ENCODE results near the gene LRRC38.

LRRC38 gene

GRCh38 chr1:13541435-13542215, 27.8 kb upstream of the LRRC38 start:
- Mint-ChIP-seq H3K27me3 (ENCODE audit: low read depth) (peaks cover 29% of the 10 kb centered on the region), H3K4me1 (peaks cover 12% of the 10 kb centered on the region), H3K9me3 (no peaks in the 10 kb centered on the region), H3K36me3 (ENCODE audit: low read depth) (no peaks in the 10 kb centered on the region), H3K4me3 (no peak overlapping the region), H3K27ac (no peak overlapping the region)
- no peak for TF ChIP-seq CTCF (IDR thresholded peaks at IDR 0.05; ENCODE audit: unreplicated experiment in 3 of 3)

- Mint-ChIP-seq H3K4me3 (no peak overlapping the region), H3K27ac (no peak overlapping the region), H3K36me3 (ENCODE audit: low read depth) (no peaks in the 10 kb centered on the region), H3K4me1 (peaks cover 12% of the 10 kb centered on the region), H3K27me3 (ENCODE audit: low read depth) (peaks cover 21% of the 10 kb centered on the region), H3K9me3 (no peaks in the 10 kb centered on the region)
- TF ChIP-seq CTCF (IDR thresholded peaks at IDR 0.05; ENCODE audit: unreplicated experiment in 3 of 3), result no peak
Observed at GRCh38 chr1:13540866-13541265, 27.1 kb upstream of the LRRC38 start.

GRCh38 chr1:13539683-13540082, 25.9 kb upstream of the LRRC38 start:
- Mint-ChIP-seq H3K9me3 (no peaks in the 10 kb centered on the region), H3K27ac (no peak overlapping the region), H3K4me3 (no peak overlapping the region), H3K27me3 (ENCODE audit: low read depth) (peaks cover 20% of the 10 kb centered on the region), H3K36me3 (ENCODE audit: low read depth) (no peaks in the 10 kb centered on the region), H3K4me1 (peaks cover 12% of the 10 kb centered on the region)
- no peak for TF ChIP-seq CTCF (IDR thresholded peaks at IDR 0.05; ENCODE audit: unreplicated experiment in 3 of 3)

- Mint-ChIP-seq H3K4me3 (no peak overlapping the region), H3K36me3 (ENCODE audit: low read depth) (no peaks in the 10 kb centered on the region), H3K27ac (no peak overlapping the region), H3K27me3 (ENCODE audit: low read depth) (peaks cover 11% of the 10 kb centered on the region), H3K9me3 (no peaks in the 10 kb centered on the region), H3K4me1 (peaks cover 5% of the 10 kb centered on the region)
- no peak for TF ChIP-seq CTCF (IDR thresholded peaks at IDR 0.05; ENCODE audit: unreplicated experiment in 3 of 3)
Observed at GRCh38 chr1:13538832-13539231, 25.0 kb upstream of the LRRC38 start.

GRCh38 chr1:13536571-13536970, 22.8 kb upstream of the LRRC38 start:
- Mint-ChIP-seq H3K9me3 (no peaks in the 10 kb centered on the region), H3K27me3 (ENCODE audit: low read depth) (peaks cover 7% of the 10 kb centered on the region), H3K4me3 (no peak overlapping the region), H3K4me1 (no peaks in the 10 kb centered on the region), H3K36me3 (ENCODE audit: low read depth) (no peaks in the 10 kb centered on the region), H3K27ac (no peak overlapping the region)
- TF ChIP-seq CTCF (IDR thresholded peaks at IDR 0.05; ENCODE audit: unreplicated experiment in 3 of 3), result no peak

GRCh38 chr1:13535227-13535626, 21.4 kb upstream of the LRRC38 start:
- no peak overlapping the region for H3K4me3 Mint-ChIP-seq
- H3K27me3 Mint-ChIP-seq (ENCODE audit: low read depth), result peaks cover 11% of the 10 kb centered on the region
- no peak overlapping the region for H3K27ac Mint-ChIP-seq
- no peak for TF ChIP-seq CTCF (IDR thresholded peaks at IDR 0.05; ENCODE audit: unreplicated experiment in 3 of 3)
- H3K4me1 Mint-ChIP-seq, result no peaks in the 10 kb centered on the region
- H3K9me3 Mint-ChIP-seq, result no peaks in the 10 kb centered on the region
- H3K36me3 Mint-ChIP-seq (ENCODE audit: low read depth), result no peaks in the 10 kb centered on the region

Data from nephron (organoid).